OCI-LY3 (cell line): ENCODE measurements around the gene TRO.
A peak's percentile ranks its signal among the peaks of the same experiment; 100 is the strongest.

Experiments
- H2AFZ ChIP-seq: fragments of 200-600, 300-600 bp; shearing (Covaris generic); 2 replicates; pipeline ENCODE4 v1.6.0; 2014; ENCODE audit warnings: antibody characterized with exemption, low read depth, low read length
- H3K27ac ChIP-seq: fragments of 200-600, 300-600 bp; sonication (generic); 2 replicates; pipeline ENCODE4 v1.5.1; 2014; ENCODE audit warnings: mild to moderate bottlenecking, low read length, moderate library complexity, mixed read lengths
- H3K27me3 ChIP-seq: fragments of 200-600, 300-600 bp; sonication (generic); 2 replicates; pipeline ENCODE4 v1.6.1; 2014; ENCODE audit warnings: low read depth, low read length, mixed read lengths
- H3K36me3 ChIP-seq: fragments of 200-600, 300-600 bp; sonication (generic); replicated peaks from 2 replicates; pipeline ENCODE3; 2014; ENCODE audit warnings: low read depth, low read length, mixed read lengths
- H3K4me1 ChIP-seq: fragments of 300-600, 200-600 bp; sonication (generic); 2 replicates; pipeline ENCODE4 v1.6.1; 2014; ENCODE audit warnings: low read length, mixed read lengths
- H3K4me2 ChIP-seq: fragments of 200-600, 300-600 bp; sonication (generic); 2 replicates; pipeline ENCODE4 v1.6.1; 2014; ENCODE audit warnings: low read length, mixed read lengths
- H3K4me3 ChIP-seq: fragments of 300-600, 200-600 bp; sonication (generic); 2 replicates; pipeline ENCODE4 v1.5.1; 2014; ENCODE audit warnings: antibody characterized with exemption, mild to moderate bottlenecking, low read length, moderate library complexity
- H3K79me2 ChIP-seq: fragments of 300-600, 200-600 bp; shearing (Covaris generic); 2 replicates; pipeline ENCODE4 v1.6.1; 2014; ENCODE audit warnings: mild to moderate bottlenecking, low read length, mixed read lengths
- H3K9ac ChIP-seq: fragments of 300-600, 200-600 bp; shearing (Covaris generic); 2 replicates; pipeline ENCODE4 v1.6.0; 2014; ENCODE audit warnings: mild to moderate bottlenecking, low read length, moderate library complexity
- H3K9me3 ChIP-seq: fragments of 200-600, 300-600 bp; shearing (Covaris generic); 2 replicates; pipeline ENCODE4 v1.6.1; 2014; ENCODE audit warnings: low read length, mixed read lengths; ENCODE audit not compliant: insufficient read depth
- H4K20me1 ChIP-seq: fragments of 200-600, 300-600 bp; sonication (generic); 2 replicates; pipeline ENCODE4 v1.6.1; 2016; ENCODE audit warnings: low read length, mixed read lengths; ENCODE audit not compliant: insufficient read depth
- EZH2phosphoT487 ChIP-seq: fragments of 200-600 bp; shearing (Covaris generic); IDR thresholded peaks from 2 replicates; pipeline ENCODE4 v1.6.1; 2018; ENCODE audit warnings: antibody characterized with exemption, mixed run types, low read depth
- TF ChIP-seq, protein P1 (sequence below): fragments of 200-600, 300-600 bp; sonication (generic); IDR thresholded peaks from 2 replicates; pipeline ENCODE4 v1.5.1; 2014; ENCODE audit warnings: antibody characterized with exemption, low read length, low read depth

The TRO gene

GRCh38 chrX:54920610-54921426 lies at the start of gene TRO:
Gene TRO, plus strand, starts transcription at chrX:54920824. Its CDS starts 1,423 bp downstream, at chrX:54922247.
- no peaks in the 10 kb centered on the region for H4K20me1 ChIP-seq
- no peaks in the 10 kb centered on the region for H3K9me3 ChIP-seq
- H3K4me1 ChIP-seq = peaks cover 7% of the 10 kb centered on the region
- H3K79me2 ChIP-seq = no peaks in the 10 kb centered on the region
- H3K4me2 ChIP-seq = peak within 1 kb of the TSS; percentile 88
- H3K27me3 ChIP-seq = no peaks in the 10 kb centered on the region
- H3K4me3 ChIP-seq = peak within 1 kb of the TSS; percentile 99
- H3K9ac ChIP-seq = peak within 1 kb of the TSS; percentile 90
- no peaks in the 10 kb centered on the region for H3K36me3 ChIP-seq
- TF ChIP-seq, protein P1, sequence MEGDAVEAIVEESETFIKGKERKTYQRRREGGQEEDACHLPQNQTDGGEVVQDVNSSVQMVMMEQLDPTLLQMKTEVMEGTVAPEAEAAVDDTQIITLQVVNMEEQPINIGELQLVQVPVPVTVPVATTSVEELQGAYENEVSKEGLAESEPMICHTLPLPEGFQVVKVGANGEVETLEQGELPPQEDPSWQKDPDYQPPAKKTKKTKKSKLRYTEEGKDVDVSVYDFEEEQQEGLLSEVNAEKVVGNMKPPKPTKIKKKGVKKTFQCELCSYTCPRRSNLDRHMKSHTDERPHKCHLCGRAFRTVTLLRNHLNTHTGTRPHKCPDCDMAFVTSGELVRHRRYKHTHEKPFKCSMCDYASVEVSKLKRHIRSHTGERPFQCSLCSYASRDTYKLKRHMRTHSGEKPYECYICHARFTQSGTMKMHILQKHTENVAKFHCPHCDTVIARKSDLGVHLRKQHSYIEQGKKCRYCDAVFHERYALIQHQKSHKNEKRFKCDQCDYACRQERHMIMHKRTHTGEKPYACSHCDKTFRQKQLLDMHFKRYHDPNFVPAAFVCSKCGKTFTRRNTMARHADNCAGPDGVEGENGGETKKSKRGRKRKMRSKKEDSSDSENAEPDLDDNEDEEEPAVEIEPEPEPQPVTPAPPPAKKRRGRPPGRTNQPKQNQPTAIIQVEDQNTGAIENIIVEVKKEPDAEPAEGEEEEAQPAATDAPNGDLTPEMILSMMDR = no peak
- TF ChIP-seq EZH2phosphoT487 = no peak
- H2AFZ ChIP-seq = peak within 1 kb of the TSS; percentile 98
- H3K27ac ChIP-seq = 0 out of 2 replicates have a peak within 1 kb of the TSS, but pooled peaks have one; percentile 18

DNA sequence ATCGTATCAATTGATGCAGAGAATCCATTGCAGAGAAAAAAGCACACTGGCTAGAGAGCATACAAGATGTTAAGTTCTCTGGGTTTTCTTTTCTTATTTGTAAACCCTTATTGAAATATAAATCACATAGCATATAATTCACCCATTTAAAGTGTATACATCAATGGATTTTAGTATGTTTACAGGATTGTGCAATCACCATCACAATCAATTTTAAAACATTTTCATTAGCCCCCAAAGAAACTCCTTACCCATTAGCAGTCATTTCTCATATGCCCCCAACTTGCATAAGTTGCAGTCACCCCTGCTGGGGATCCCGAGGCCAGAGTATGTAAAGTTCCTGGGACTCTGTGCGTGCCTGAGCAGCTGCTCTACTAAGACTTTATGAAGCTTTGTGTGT lies 34.9 kb upstream of the TRO start:
- H4K20me1 ChIP-seq = no peaks in the 10 kb centered on the region
- H3K4me2 ChIP-seq = no peak overlapping the region
- no peak overlapping the region for H2AFZ ChIP-seq
- H3K9ac ChIP-seq = no peak overlapping the region
- H3K4me3 ChIP-seq = no peak overlapping the region
- H3K9me3 ChIP-seq = no peaks in the 10 kb centered on the region
- no peak overlapping the region for H3K27ac ChIP-seq
- TF ChIP-seq, protein P1 = no peak
- no peak for TF ChIP-seq EZH2phosphoT487
- H3K36me3 ChIP-seq = no peaks in the 10 kb centered on the region
- H3K27me3 ChIP-seq = no peaks in the 10 kb centered on the region
- no peaks in the 10 kb centered on the region for H3K79me2 ChIP-seq
- no peaks in the 10 kb centered on the region for H3K4me1 ChIP-seq

- Histone ChIP-seq H3K9me3 (no peaks in the 10 kb centered on the region), H3K4me3 (no peak overlapping the region), H3K27ac (no peak overlapping the region), H4K20me1 (no peaks in the 10 kb centered on the region), H3K27me3 (no peaks in the 10 kb centered on the region), H2AFZ (no peak overlapping the region), H3K36me3 (no peaks in the 10 kb centered on the region), H3K4me2 (no peak overlapping the region), H3K9ac (no peak overlapping the region), H3K4me1 (no peaks in the 10 kb centered on the region), H3K79me2 (no peaks in the 10 kb centered on the region)
- no peak for TF ChIP-seq EZH2phosphoT487
- TF ChIP-seq, protein P1 = peak; percentile 59
These were observed 29.1 kb upstream of the TRO start for GRCh38 chrX:54891573-54891972.

DNA sequence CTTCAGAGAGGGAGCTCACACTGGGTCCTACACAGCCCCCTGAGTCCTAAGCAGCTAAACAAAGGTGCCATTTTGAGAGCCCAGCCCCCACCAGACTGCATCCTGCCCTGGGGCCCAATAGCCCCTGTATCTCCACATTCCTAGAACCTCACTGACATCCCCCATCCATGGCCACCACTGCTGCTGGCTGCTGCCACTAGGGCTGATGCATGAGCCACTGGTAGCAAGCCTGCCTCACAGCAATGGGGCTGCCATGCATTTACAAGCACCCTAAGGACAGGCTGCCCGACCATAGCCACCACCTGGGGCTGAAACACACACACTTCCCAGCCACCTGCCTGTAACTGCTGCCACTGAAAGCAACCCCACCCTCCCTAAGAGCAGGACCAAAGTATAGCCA lies 26.5 kb upstream of the TRO start:
- Histone ChIP-seq H3K4me3 (no peak overlapping the region), H3K9ac (no peak overlapping the region), H3K4me1 (no peaks in the 10 kb centered on the region), H2AFZ (no peak overlapping the region), H3K4me2 (no peak overlapping the region), H3K36me3 (no peaks in the 10 kb centered on the region), H3K79me2 (no peaks in the 10 kb centered on the region), H3K9me3 (no peaks in the 10 kb centered on the region), H3K27ac (no peak overlapping the region), H3K27me3 (no peaks in the 10 kb centered on the region), H4K20me1 (no peaks in the 10 kb centered on the region)
- no peak for TF ChIP-seq EZH2phosphoT487
- TF ChIP-seq, protein P1 = no peak
